ENCODE data around the gene FOXN3.
"Not testable (repeated sequence)": the region's sequence is repeated elsewhere in the genome, so short reads cannot be mapped to it uniquely, and the experiment has no call there.

Gene FOXN3

DNA sequence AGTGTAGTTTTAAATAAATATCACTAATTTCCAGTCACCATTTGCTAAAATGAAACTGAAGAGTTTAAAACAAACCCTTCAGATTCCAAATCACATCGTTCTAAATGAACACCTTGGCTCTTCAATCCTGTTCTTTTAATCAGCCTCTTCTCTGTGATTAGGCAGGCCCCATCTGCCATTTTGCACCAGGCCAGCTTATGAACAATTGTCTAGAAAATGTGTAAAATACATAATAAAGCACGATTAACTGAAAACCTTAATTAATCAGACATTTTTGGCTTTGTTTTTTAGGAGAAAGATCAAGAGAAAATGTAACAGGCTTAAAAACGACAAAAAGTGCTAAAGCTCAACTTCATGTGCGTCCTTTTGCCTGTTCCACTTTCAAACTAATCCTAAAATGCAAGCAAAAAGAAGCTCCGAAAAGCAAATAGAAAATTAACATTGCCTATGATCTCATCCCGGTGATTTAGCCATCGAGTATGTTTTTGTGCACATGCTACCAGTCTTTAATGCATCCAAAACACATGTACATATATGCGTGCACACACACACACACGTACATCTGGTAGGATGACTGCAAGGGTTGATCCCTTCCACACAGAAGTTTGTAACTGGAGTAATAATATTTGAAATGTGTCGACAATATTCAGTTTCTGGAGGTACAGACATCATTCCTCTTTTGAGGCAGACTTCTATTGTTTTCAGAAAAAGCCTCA, 288.6 kb downstream of the FOXN3 start:
- DNase-seq (ENCODE audit: low read depth): no peak

DNA sequence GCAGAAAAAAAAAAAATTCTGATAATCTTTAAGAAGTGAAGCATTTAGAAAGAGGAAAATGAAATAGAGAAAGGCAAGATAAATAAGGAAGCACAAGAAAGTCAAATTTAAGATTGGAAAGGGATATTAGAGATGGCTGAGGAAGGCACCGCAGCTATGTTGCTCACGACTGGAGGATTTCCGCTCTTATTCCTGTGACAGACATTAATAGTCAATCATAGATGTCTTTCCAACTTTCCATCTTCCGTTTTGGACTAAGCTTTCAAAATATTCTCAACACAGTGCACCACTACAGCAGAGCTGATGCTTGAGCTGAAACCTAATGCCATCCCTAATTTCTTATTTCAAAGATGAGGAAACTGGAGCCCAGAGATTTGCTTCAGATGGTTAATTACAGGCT, 290.6 kb downstream of the FOXN3 start:
- DNase-seq (ENCODE audit: low read depth): no peak

DNA sequence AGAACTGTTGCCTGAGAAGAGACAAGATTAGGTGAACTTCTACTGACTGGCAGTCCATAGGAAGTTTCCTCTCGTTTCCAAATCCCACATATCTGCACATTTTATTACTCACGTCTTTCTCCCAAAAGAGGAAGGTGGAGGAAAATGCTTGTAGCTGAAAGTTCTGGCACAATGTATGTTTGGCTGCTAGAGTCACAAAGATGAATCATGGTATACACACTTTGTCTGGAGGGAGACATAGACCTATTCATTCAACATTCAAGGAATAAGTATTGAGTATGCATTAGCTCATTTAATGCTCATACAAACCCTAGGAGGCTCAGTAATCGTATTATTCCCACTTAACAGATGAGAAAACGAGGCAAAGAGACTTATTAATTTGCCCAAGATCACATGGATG, 291.8 kb downstream of the FOXN3 start:
- no peak for DNase-seq (ENCODE audit: low read depth)

DNA sequence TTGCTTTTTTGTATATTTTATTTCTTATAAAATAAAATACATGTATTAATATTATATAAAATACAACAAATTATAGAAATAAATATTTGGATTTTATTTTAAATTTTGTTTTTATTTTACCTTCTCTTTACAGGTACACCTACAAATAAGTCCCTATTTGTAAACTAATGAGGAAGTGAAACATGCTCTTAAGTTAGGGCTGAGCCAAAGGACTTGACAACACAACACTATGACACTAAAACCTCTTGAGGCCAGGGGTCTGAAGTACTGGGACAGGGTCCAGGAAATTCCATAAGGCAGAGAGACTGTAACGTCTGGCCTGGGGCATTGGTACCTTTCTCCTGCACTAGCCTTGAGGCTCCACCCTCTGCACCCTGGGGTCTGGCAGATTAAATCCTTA, 293.2 kb downstream of the FOXN3 start:
- no peak for DNase-seq (ENCODE audit: low read depth)

DNA sequence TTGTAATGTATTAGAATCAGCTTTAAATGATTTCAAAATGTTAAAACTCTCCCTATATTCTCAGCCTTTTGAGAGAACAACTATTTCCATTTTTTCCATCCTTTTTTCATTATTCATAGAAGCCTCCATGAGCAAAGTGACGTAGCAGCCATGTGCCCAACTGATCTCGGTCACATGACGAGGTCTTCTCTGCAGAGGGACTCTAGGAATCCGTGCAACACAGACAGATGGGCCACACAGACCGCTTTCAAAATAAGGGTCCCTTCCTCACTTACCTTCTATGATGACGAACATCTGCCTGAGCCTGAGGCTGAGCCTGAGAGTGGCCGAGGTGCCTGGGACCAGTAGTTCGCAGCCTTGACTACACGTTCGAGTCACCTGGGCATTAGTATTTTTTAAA, 293.8 kb downstream of the FOXN3 start:
- no peak for DNase-seq (ENCODE audit: low read depth)

DNA sequence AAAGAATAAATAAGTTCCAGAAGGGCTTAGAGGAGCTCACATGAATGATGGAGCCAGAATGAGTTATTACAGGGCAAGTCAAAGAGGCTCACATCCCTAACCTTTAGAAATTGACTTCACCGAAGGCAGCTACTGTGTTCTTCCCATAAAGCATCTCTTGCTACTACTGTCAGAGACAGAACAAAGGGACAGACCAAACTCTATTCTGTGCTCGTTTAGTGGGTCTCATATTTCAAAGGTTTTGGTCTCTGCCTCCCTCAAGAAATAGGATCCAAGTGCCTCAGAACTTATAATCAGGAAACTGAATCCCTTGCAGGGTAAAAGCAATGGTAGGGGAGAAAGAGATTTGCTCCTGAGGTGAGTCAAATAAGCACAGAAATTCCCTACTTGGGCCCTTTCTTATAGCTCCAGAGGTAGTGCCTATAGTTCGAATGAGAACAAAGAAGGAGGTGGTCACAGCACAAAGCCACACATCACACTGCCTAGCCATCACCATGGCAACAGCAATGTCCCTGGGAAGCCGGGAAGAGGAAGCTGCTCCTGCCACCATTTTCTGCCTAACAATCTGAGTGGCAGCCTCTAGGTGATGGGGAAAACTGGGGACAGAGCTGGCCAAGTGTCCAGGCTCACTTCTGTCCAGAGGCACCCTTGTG, 294.9 kb downstream of the FOXN3 start:
- DNase-seq (ENCODE audit: low read depth): no peak

DNA sequence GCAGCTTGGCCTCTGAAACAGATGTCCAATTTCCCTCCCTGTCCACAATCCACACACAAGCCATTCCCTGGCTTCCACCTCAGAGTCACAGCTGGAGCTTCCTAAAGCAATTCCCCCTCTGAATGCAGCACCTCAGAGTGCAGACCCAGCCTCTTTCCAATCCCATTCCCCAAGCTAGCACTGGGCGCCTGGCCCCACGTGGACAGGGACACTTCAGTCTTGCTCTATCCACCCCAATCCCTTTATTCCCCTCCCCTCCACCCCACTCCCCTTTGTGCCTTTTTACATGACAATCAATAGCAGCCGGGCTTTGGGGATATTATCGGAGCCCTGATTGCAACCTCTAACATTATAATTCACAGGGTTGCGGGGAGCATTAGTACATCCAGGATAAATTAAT, 300.0 kb downstream of the FOXN3 start:
- DNase-seq (ENCODE audit: low read depth): no peak

DNA sequence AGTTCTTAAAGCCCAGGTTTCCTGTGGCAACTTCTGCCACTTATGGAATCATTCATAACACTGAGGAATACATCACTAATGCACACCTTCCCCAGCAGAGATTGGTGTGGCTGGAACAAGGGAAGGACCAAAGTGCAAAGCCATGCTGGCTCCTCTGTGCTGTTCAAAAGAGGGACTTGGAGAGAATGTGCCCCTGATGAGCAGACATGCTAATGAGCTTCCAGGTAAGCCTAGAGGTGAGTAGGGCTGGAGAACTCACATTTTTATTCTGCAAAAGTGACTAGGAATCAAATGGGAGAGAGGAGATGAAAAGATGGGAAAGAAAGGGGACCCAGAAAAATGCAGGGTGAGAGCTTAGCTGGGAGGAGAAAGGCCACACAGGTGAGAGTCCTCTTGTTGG, 302.9 kb downstream of the FOXN3 start:
- DNase-seq (ENCODE audit: low read depth): no peak

DNA sequence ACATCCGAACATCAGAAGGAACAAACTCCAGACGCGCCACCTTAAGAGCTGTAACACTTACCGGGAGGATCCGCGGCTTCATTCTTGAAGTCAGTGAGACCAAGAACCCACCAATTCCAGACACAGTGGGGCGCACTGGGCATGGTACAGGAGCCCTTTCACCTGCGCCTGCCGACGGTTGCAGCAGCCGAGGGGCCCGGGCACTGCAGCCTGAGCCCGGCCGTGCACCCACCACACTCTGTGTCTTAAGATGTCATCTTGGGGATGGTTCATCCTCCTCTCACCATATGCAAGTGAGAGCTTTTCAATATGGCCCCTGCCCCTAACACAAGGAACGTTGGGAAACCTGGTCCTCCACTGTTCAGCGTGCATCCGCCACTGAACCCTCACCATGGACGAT, 304.3 kb downstream of the FOXN3 start:
- DNase-seq (ENCODE audit: low read depth): no peak

DNA sequence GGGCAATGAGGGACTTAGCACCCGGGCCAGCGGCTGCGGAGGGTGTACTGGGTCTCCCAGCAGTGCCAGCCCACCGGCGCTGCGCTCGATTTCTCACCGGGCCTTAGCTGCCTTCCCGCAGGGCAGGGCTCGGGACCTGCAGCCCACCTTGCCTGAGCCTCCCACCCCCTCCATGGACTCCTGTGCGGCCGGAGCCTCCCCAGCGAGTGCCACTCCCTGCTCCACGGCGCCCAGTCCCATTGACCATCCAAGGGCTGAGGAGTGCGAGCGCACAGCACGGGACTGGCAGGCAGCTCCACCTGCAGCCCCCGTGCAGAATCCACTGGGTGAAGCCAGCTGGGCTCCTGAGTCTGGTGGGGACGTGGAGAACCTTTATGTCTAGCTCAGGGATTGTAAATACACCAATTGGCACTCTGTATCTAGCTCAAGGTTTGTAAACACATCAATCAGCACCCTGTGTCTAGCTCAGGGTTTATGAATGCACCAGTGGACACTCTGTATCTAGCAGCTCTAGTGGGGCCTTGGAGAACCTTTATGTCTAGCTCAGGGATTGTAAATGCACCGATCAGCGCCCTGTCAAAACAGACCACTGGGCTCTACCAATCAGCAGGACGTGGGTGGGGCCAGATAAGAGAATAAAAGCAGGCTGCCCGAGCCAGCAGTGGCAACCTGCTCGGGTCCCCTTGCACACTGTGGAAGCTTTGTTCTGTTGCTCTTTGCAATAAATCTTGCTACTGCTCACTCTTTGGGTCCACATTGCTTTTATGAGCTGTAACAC, 305.1 kb downstream of the FOXN3 start:
- not testable (repeated sequence) for DNase-seq (ENCODE audit: low read depth)

DNA sequence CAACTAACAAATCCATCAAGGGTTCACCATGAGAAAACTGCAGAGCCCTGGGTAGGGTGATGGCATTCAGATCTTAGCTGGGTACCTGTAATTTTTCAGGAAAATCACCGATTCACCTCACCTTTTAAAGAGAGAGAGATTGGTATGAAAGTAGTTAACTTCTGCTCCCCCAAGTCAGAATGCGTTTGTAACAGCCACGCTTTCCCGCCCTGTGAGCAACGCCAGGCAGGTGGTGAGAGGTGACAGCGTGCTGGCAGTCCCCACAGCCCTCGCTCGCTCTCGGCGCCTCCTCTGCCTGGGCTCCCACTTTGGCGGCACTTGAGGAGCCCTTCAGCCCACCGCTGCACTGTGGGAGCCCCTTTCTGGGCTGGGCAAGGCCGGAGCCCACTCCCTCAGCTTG, 305.8 kb downstream of the FOXN3 start:
- DNase-seq (ENCODE audit: low read depth): not testable (repeated sequence)

DNA sequence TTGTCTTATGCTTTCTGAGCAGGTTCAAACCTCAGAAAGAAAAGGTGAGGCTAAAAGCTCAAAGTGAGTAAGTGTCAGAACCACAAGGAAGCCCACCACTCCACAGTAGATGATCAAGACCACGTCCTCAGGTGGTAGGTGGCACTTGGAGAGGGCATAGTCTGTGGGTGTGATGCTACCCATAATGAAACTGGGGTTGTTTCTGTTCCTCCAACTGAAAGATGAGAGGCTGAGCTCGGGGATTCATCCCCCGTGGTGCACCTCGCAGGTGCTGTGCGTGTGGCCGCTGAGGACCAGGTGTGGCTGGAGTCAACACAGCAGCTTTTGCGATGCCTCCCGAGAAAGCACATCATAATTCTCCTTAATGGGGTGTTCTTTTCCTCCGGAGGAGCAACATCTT, 306.9 kb downstream of the FOXN3 start:
- DNase-seq (ENCODE audit: low read depth): no peak

DNA sequence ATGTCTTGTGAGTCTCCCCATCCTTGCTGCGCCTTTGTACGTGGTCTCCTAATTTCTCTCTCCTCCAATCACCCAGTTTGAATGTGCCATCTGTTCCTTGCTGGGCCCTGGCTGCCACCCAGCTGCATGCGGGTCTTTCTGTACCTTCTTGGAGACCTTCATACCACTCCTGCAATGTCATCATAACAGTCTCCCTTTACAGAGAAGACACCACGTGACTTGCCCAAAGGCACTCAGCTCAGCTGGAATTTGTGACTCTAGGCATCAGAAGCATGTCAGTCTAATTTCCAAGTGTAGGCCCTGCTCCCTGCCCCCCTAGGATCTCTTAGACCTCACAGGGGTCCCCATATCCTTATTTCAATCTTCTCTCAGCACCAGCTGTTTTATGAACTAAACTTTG, 308.4 kb downstream of the FOXN3 start:
- no peak for DNase-seq (ENCODE audit: low read depth)

DNA sequence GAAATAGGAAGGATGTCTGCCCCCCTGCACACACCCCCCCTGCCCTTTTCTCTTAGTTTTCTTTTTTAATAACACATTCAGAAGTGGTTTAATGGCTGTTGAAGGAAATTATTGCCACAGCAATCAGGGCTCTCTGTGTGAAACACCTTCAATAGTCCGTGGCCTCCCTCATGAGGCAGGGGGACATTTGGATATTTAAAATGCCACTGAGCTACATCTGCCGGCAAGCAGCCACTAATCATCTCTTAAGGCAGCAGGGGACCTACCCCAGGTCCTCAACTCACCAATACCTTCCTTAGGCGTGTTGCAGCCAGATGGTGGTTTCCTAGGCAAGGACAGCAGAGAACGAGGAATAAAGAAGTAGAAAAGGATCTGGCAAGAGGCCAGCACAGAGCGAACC, 309.4 kb downstream of the FOXN3 start:
- DNase-seq (ENCODE audit: low read depth): no peak

Measured in activated T-cell treated with anti-CD3 and anti-CD28 coated beads for 48 hours (primary cell).